ENCODE results near the gene TROAP.

Gene TROAP

DNA sequence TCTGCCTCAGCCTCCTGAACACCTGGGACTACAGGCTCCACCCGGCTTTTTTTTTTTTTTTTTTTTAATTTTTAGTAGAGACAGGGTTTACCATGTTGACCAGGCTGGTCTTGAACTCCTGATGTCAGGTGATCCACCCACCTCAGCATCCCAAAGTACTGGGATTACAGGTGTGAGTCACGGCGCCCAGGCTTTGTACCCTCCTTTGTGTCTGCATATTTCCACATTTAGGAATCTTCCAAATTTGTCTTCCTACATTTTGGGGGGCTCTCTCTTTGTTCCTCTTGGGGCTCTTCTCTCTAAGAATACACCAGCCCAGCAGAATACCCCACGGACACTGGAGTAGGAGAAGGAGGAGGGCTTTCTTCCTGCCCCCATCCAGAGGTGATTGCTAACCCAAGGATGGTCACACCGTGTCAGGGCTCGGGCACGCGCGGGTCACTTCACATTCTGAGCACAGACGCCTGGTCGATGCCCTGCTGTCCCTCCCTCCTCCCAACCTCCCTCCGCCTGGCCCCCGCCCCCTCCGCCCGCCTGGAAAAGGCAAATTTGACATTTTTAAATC is 21.5 kb downstream of the TROAP start:
- no peak for DNase-seq

DNA sequence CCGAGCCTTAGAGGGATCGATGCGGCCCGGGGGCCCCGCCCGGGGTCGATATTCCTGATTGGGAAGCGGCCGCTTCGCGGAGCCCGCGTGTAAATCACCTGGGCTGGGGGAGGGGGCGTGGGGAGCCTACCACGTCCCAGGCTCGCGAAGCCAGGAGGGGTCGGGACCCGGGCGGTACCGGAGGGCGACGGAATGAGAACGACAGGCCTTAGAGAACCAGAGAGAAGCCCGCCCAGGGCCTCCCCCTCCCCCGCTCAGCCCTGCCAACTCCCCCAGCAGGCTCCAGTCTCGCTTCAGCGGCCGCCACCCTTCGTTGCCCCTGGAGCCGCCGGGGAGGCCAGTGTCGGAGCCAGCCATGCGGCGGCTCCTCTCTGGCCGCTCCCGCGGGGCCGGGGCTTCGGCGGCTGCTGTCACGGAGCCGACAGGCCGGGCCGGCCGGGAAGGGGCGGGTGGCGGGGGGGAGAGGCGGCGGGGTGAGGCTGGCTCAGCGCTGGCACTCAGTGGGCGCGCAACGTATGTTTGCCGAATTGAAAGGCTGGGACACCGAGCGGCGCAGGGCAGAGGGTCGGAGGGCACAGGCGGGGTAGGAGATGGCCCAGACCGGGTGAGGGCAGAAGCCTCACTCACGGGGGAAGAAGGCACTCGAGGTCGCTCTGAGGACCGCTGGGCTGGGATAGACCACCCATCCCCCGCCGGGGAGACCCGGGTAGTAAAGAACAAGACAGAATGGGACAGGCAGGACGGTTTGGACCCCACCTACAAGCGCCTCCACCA is 22.2 kb downstream of the TROAP start:
- no peak for DNase-seq

DNA sequence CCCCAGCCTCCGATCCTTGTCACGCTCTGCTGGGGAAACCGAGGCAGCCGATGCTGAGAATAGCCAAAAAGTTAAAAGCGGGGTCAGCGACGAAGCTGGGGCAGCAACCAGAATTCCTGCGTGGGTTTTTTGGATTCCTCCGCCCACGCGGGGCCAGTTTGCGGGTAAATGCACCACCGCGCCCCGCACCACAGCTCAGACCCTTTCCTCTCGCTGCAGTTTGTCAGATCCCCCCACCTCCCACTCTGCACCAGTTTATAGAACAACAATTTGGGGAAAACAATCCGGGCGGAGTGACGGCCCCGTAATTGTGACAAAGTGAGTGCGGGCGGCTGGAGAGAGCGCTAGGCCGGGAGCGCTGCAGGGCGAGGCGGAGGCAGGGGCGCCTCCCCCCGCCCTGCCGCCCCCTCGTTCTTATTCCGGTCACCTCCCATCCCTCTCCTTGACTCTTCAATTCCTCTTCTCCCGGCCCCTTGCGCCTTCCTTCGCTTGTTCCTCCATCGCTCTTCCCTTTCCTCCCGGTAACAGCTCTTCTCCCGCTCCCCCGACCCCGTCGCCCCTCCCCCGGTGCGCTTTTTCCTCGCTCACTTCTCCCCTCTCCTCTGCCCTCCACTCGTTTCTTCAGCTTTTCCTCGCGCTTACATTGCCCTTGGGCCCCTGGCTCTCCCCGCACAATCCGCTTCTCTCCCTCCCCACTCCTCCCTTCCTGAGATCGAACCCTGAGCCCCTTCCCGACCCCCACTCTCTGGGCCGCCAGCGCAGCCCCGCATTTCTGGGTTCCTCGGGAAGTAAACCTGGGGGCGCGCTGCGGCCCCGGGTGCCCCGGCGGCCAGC is 23.0 kb downstream of the TROAP start:
- DNase-seq, result no peak

DNA sequence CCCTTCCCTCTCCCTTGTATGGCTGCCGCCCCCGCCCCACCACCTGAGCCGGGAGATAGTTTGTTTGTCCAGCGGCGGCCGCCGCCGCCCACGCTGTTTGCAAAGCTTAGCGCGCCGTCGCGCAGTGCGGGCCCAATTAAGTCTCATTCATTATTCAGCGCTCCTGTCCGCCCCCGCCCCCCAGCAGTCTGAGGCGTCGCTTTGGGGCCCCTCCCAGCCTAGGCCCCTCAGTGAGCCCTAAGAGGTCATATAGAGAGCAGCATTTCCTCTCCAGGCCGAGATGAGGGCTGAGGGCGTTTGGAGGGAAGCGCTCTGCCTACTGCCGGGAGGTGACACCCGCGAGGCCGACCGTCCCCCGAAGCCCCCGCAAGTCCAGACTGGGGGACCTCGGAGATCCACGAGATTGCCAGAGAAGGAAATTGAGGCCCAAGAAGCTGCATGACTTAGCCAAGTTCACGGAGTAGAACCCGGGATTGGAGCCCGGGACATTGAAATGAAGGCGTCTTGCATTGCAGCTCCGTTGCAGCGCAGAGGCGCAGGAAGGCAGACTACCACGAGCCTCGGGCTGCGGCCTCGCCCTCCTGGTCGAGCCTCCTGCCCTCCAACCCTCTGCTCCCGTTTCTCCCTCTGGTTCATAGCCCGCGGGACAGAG is 23.7 kb downstream of the TROAP start, which contains the start of gene DNAJC22:
DNAJC22 (plus strand) TSS at position 230 of the 652 bp plus-strand sequence. CDS start 1,985 bp downstream, outside the sequence.
- no peak for DNase-seq

DNA sequence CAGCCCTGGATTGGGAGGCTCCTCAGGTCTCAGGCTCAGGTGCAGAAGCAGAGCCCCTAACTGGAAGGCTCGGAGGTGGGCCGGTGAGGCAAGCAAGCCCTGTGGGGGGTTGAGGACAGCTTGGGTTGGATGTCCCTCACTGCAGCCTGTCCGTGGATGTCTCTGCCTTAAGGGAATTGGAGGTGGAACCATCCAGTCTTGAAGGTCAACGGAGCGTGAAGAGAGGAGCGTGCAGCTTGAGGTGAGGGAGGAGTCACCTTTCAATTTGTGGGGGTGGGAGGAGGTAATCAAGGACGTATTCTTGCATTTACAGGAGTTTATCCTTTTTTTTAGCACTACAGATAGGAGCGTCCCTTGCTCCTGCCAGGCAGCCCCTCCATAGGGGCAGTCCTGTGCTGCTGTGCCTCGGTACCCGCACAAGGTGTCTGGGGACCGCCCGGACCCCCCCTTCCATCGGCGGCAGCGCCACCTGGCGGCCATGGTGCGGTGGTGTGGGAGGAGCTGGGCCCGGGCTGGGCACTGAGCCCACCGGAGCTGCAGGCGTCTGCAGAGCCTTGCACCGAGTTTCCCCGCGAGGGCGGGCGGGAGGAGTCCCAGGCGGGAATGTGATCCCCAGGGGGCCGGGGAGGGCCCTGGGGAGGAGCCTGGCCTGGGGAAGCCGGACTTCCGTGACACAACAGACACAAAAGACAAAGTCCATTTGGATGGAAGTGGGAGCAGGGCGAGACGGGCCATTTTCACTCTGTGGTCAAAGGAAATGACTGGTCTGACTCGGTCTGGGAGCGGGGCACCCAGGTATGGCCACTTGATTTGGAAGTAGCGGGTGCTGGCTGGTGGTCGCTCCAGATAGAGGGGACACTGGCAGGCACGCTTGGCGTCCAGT is 24.5 kb downstream of the TROAP start:
- peak; percentile 59 for DNase-seq

DNA sequence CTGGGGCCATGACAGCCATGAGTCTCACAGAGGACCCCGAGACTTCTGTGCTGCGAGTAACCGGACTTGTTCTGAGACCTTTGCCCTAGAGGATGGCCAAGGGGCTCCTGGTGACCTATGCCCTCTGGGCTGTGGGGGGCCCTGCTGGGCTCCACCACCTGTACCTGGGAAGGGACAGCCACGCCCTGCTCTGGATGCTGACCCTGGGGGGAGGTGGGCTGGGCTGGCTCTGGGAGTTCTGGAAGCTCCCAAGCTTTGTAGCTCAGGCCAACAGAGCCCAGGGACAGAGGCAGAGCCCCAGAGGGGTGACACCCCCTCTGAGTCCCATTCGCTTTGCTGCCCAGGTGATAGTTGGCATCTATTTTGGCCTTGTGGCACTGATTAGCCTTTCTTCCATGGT is 25.7 kb downstream of the TROAP start:
- DNase-seq, result no peak

DNA sequence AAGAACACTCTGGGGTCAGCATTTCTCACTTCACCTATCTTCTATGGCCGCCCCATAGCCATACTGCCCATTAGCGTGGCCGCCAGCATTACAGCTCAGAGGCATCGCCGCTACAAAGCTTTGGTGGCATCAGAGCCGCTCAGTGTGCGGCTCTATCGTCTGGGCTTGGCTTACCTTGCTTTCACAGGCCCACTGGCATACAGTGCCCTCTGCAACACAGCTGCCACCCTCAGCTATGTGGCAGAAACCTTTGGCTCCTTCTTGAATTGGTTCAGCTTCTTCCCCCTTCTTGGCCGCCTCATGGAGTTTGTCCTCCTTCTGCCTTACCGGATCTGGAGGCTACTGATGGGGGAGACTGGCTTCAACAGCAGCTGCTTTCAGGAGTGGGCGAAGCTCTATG is 26.2 kb downstream of the TROAP start:
- no peak for DNase-seq

DNA sequence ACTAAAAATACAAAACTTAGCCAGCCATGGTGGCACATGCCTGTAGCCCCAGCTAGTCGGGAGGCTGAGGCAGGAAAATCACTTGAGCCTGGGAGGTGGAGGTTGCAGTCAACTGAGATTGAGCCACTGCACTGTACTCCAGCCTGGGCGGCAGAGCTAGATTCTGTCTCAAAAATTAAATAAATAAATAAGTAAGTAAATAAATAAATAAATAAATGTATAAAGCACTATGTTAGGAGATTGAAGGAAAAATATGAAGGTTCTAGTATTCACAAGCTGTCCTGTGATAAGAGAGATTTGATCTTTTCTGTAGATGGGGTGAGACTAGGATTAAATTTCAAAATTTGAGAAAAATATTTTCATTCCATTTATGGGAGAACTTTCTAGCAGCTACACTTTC is 29.3 kb downstream of the TROAP start:
- no peak for DNase-seq

DNA sequence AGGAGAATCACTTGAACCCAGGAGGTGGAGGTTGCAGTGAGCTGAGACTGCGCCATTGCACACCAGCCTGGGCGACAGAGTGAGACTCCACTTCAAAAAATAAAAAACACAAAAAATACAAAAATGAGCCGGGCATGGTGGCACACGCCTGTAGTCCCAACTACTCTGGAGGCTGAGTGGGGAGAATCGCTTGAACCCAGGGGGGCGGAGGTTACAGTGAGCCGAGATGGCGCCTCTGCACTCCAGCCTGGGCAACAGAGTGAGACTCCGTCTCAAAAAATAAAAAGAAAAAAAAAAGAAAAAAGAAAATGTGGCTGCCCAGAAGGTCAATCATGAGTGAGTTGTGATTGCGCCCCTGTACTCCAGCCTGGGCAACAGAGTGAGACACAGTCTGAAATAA is 32.9 kb downstream of the TROAP start:
- DNase-seq, result no peak

DNA sequence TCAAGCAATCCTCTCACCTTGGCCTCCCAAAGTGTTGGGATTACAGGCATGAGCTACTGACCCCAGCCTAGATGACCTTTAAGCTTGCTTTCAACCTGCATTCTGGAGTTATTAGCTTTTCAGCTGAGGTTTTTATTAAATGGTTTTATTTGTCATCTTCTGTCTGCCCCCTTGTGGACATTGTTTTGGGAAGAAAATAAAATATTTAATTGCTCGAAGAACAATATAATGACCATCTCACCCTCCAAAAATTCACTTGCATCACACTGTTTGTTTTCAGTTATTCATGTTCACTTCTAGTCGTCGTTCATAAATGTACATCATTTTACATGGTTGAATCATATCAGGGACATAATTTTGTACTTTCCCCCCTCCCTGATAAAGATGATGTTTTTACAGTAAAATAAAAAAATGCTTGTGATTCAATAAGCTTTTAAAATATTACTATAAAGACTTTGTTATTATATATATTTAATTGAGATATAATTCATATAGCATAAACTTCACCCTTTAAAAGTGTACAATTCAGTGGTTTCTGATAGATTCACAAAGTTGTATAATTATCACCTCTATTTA is 34.1 kb downstream of the TROAP start:
- peak; percentile 25 for DNase-seq

DNA sequence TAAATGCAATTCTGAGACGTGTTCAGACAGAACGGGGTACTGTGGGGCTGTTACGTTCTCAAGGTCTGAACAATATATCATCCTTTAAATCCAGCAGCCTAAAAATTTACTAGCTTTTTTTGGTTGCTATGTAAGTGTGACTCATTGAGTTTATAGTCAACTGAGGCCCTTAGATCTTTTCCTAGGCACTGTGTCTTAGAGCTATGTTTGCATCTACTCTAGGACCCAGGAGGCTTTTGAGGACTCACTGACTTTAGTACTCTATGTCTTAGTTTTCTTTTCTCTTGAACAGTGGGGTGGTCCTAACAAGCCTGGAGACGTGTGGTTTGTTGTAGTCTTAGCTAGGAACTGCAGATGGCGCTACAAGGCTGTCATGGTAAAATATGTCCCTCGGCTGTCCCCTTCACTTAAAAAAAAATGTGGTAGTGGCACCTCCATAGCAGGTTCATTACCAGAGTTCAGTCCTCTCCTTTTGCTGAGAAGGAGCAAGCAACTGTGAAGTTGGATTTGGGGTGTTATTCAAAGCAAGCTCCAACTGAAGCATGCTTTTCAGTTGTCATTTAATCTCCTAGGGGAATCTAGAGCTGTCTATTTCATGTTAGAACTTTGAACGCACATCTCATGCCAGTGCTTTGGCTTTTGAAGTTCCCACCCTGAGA is 35.6 kb downstream of the TROAP start:
- peak; percentile 67 for DNase-seq

DNA sequence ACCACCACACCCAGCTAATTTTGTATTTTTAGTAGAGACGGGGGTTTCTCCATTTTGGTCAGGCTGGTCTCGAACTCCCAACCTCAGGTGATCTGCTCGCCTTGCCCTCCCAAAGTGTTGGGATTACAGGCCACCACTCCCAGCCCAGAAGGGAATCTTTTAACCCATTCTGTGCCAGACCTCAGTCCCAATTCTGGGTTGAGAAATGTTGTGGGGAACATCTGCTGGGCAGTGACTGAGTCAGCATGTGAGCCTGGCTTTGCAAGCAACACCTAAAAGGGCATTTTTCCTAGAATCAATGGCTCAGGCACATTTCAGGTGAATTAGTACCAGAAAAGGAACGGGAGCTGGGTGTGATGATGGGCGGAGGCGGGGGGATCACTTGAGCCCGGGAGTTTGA is 36.6 kb downstream of the TROAP start:
- no peak for DNase-seq

DNA sequence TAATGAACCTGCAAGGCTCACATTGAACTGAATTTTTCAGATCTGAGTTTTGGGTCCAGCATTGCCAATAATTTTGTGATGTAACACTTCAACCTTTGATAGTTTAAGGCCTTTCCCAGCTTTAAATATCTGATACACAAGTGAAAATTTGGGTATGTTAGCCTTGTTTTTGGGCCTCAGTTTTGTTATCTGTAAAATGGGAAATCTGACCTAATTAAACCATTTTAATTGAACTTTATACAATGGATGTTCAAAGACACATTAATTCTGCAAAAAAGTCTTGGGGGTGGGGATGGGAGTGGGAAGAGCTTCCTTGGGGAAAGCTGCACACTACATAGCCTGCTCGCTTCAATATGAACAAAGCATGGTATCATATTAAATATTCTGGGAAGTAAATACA is 39.0 kb downstream of the TROAP start:
- no peak for DNase-seq

DNA sequence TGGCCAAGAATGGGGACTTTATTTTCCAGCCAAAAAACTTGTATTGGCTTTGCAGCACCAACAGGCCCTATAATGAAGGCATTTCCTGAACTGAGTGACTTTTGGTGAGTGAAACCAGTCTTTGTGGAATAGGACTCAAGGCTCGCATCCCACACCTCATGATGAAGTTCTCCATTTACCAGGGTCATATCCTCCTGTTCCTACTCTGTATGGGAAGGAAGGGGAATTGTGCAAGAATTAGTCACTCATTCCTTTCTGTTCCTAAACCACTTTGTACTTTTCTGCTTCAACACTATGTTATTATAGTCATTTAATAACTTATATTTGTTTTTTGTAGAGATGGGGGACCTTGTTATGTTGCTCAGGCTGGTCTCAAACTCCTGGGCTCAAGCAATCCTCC is 41.9 kb downstream of the TROAP start:
- no peak for DNase-seq

DNA sequence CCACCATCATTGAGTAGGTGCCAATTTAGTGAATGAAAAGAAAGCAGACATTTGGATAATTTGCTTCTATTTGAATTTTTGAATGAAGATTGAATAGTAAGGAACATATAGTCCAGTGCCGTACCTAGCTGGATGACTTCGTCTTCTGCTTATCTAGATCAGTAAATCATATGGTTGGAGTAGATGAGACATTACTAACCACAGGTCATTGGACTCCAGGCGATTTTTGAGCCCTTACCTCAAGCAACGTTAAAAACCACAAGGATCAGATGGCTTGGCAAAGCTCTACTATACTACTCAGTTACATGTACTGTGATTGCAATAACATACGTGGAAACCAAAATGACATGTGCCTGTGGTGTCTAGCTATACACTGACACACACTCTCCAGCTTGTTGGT is 42.5 kb downstream of the TROAP start:
- DNase-seq, result no peak

DNA sequence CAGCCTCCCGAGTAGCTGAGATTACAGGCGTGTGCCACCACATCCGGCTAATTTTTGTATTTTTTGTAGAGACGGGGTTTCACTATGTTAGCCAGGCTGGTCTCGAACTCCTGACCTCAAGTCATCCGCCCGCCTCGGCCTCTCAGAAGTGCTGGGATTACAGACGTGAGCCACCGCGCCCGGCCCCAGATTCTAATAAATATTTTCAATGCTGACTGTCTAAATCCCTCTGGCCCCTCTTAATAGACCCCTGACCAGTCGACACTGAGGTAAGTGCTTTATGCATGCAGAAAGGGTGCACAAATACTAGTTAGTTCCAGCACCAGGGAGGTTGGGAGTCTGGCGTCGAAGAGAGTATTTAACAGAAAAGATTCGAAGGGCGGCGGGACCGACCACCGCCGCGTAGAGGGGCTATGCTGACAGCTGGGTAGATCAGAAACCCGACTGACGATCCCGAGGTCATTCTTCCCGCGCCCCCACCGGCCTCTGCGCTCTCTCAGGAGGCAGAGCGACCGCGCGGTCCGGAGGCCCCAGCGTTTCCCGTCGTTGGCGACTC is 43.1 kb downstream of the TROAP start:
- no peak for DNase-seq

DNA sequence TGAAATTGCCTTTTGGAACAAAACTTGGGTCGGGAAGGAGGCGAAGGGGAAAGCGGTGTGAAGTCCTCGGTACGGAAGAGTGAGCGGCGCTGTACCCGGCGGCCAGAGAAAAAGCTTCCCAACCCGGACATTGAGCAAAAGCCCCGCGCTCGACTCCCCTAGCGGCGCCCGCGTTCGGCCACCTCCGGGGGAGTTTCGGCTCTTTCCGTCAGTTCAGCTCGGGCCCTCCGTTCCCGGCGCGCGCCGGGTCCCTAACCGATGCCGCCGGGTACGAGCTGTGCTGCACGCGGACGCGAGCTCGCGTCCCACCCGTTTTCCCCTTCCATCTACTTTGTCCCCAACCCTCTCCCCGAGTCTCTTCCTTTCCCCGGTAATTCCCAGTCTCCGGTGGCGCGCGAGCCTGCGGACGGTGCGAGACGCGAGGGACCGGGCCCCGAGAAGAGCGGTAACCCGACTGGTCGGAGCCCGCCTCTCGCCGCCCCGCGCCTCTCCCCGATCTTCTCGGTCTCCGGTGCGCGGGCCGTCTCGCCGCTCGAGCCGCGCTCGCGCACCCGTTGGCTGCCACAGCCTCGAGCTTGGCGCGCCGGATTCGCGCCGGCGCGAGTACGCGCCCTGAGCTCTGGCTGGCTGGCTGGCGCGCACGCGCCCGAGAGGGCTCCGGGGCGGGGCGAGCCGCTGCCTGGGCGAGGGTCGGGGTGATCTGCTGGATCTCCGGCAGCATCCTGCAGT is 43.8 kb downstream of the TROAP start:
- DNase-seq, result peak; percentile 78

DNA sequence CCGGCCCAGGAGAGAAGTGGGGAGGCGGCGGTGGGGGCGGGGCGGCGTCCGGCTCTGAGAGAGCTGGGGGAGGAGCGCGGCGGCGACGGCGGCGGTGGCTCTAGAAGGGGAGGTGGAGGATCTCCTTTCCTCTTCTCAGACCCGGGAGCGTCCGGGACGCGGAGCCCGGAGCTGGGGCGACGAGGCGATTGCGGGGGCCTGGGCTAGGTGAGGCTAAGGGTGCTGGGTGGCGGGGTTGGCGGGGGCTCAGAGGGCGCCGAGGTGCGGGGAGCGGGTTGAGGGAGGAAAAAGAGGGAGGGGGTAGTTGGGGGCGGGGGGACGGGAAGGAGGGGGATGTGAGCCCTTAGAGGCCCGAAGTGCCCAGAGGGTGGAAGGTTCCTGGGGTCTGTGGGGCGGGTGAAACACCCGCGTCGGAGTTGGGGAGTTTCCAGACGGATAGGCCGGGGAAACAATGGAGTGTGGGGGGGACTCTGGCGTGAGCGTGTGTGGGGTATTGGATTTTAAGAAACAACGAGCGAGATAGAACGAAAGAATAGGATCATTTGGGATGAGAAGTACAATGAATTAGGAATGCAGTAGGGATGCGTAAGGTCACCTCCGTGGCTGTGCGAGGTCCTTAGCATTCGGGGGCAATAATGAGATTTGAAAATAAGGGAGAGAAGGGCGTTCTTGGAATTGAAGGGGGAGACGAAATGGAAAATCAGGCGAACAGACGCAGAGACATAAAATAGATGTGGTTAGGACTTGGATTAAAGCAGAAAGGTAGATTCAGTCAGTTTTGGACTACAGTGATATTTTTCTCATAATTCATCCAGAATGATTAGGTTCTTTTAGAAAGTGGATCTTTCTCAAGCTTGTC is 44.6 kb downstream of the TROAP start, which contains the start of gene SPATS2:
SPATS2 (plus strand) TSS at position 82 of the 859 bp plus-strand sequence. CDS start 93,551 bp downstream, outside the sequence.
- DNase-seq, result no peak

DNA sequence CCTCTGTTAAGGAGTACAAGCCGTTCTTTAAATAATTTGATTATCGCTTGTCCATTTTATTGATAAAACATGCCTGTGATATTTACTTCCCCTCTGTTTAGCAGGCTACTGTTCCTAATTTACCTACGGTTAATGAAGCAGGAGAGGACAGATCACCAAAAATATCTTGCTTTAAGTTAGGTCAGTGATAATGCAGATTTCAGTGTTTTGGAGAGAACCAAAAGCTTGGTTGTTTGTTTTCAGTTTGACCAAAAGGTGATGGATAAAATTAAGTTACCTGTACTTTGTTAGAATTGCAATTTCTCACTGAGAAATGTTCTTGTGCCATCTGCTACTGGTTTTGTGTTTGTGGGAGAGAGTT is 45.2 kb downstream of the TROAP start:
- no peak for DNase-seq
